IMR-90 (cell line): Measurements from ENCODE around the gene HOXB9. TPM values are rescaled to one million over a fixed set of nuclear protein-coding genes. Genes with fewer than 3 reads are reported as not detected.

Source experiments
- ATAC-seq: fragments of 200-7000 bp; cut with Tn5 transposase; 2 replicates; pipeline ENCODE4 v1.9.1; 2020; ENCODE audit warnings: low read depth, mild to moderate bottlenecking, moderate library complexity
- BruUV-seq: library from RNA; stranded (reverse); fragments of 400-500 nt; replicated peaks from 2 replicates; lab custom pipeline; 2021; lab: Mats Ljungman, UMichigan
- CTCF ChIA-PET: fragments of 300-600 bp; formaldehyde crosslinking; extraction: SDS; loops from one replicate; lab custom pipeline; 2021; ENCODE audit warnings: antibody characterized with exemption; lab: Yijun Ruan, JAX
- POLR2A ChIA-PET: fragments of 300-600 bp; sonication (Branson Sonifier 250); formaldehyde crosslinking; loops from one replicate; lab custom pipeline; 2022; ENCODE audit warnings: antibody characterized with exemption; ENCODE audit not compliant: unreplicated experiment; lab: Charles Lee
- DNase-seq: peaks from one replicate; pipeline ENCODE4 v3.0.0; 2013
- H2AFZ ChIP-seq: replicated peaks from 2 replicates; pipeline ENCODE3; 2013; ENCODE audit warnings: low read length, mild to moderate bottlenecking; ENCODE audit not compliant: poor library complexity
- H2AK5ac ChIP-seq: 2 replicates; pipeline ENCODE4 v1.6.1; 2013; ENCODE audit warnings: low read depth, low read length, inconsistent platforms
- H2AK9ac ChIP-seq: replicated peaks from 2 replicates; pipeline ENCODE3; 2013; ENCODE audit warnings: mild to moderate bottlenecking, low read depth, low read length, moderate library complexity; ENCODE audit not compliant: poor library complexity
- H2BK120ac ChIP-seq: 2 replicates; pipeline ENCODE4 v1.6.1; 2013; ENCODE audit warnings: low read depth, low read length, inconsistent platforms
- H2BK15ac ChIP-seq: 3 replicates; pipeline ENCODE4 v1.6.1; 2013; ENCODE audit warnings: low read depth, low read length, inconsistent platforms
- H2BK20ac ChIP-seq: 2 replicates; pipeline ENCODE4 v1.6.1; 2013; ENCODE audit warnings: low read depth, mild to moderate bottlenecking, inconsistent platforms, low read length, moderate library complexity
- H2BK5ac ChIP-seq: 2 replicates; pipeline ENCODE4 v1.6.1; 2013; ENCODE audit warnings: mild to moderate bottlenecking, low read depth, low read length, inconsistent platforms; ENCODE audit not compliant: poor library complexity, severe bottlenecking
- H3K14ac ChIP-seq: replicated peaks from 2 replicates; pipeline ENCODE4 v1.6.1; 2013; ENCODE audit warnings: low read depth, low read length, inconsistent platforms
- H3K18ac ChIP-seq: 2 replicates; pipeline ENCODE4 v1.6.1; 2013; ENCODE audit warnings: low read depth, low read length, control low read depth
- H3K23ac ChIP-seq: 2 replicates; pipeline ENCODE4 v1.6.1; 2013; ENCODE audit warnings: low read depth, low read length, inconsistent platforms
- H3K27ac ChIP-seq: 2 replicates; pipeline ENCODE4 v1.5.1; 2013; ENCODE audit warnings: mild to moderate bottlenecking, control low read depth, low read length; ENCODE audit not compliant: insufficient read depth
- H3K27me3 ChIP-seq: 2 replicates; pipeline ENCODE4 v1.6.1; 2013; ENCODE audit warnings: low read length; ENCODE audit not compliant: control insufficient read depth, insufficient read depth
- H3K36me3 ChIP-seq: 2 replicates; pipeline ENCODE4 v1.6.1; 2013; ENCODE audit warnings: low read length, mixed read lengths; ENCODE audit not compliant: control insufficient read depth, insufficient read depth
- H3K4ac ChIP-seq: 2 replicates; pipeline ENCODE4 v1.6.1; 2013; ENCODE audit warnings: low read depth, low read length, inconsistent platforms
- H3K4me1 ChIP-seq: 2 replicates; pipeline ENCODE4 v1.6.1; 2013; ENCODE audit warnings: low read length, mixed read lengths; ENCODE audit not compliant: control insufficient read depth, insufficient read depth
- H3K4me2 ChIP-seq: 2 replicates; pipeline ENCODE4 v1.6.1; 2013; ENCODE audit warnings: low read depth, mild to moderate bottlenecking, control low read depth, low read length, moderate library complexity
- H3K4me3 ChIP-seq: 2 replicates; pipeline ENCODE4 v1.5.1; 2013; ENCODE audit warnings: low read depth, mild to moderate bottlenecking, control low read depth, low read length, moderate library complexity; ENCODE audit not compliant: insufficient read depth
- H3K56ac ChIP-seq: 2 replicates; pipeline ENCODE4 v1.6.1; 2013; ENCODE audit warnings: low read length, inconsistent platforms; ENCODE audit not compliant: insufficient read depth; ENCODE audit errors: extremely low read depth
- H3K79me1 ChIP-seq, 2 experiments: 2 replicates each; pipeline ENCODE4 v1.6.1; 2013; ENCODE audit warnings: low read length in 2 of 2, inconsistent platforms in 1 of 2, low read depth in 1 of 2
- H3K9ac ChIP-seq: 2 replicates; pipeline ENCODE4 v1.6.1; 2013; ENCODE audit warnings: low read depth, low read length, control low read depth
- H3K9me1 ChIP-seq: 2 replicates; pipeline ENCODE4 v1.6.1; 2013; ENCODE audit warnings: low read length, inconsistent platforms; ENCODE audit not compliant: insufficient read depth
- H3K9me3 ChIP-seq: 2 replicates; pipeline ENCODE4 v1.6.1; 2013; ENCODE audit warnings: low read length; ENCODE audit not compliant: control insufficient read depth, insufficient read depth
- H4K20me1 ChIP-seq: 2 replicates; pipeline ENCODE4 v1.6.1; 2013; ENCODE audit warnings: low read length, inconsistent platforms; ENCODE audit not compliant: insufficient read depth
- H4K5ac ChIP-seq: 2 replicates; pipeline ENCODE4 v1.6.1; 2013; ENCODE audit warnings: mild to moderate bottlenecking, low read depth, low read length, control low read depth
- H4K8ac ChIP-seq, 2 experiments: 2 replicates each; pipeline ENCODE4 v1.6.1; 2013; ENCODE audit warnings: low read depth in 2 of 2, low read length in 2 of 2, control low read depth in 1 of 2, inconsistent platforms in 1 of 2
- H4K91ac ChIP-seq: 2 replicates; pipeline ENCODE4 v1.6.1; 2013; ENCODE audit warnings: low read depth, low read length, inconsistent platforms; ENCODE audit not compliant: insufficient read depth
- BHLHE40 ChIP-seq: fragments of 150-350 bp; IDR thresholded peaks from 2 replicates; pipeline ENCODE4 v1.6.1; 2016; ENCODE audit warnings: mild to moderate bottlenecking, low read depth, low read length
- CEBPB ChIP-seq: IDR thresholded peaks from 2 replicates; pipeline ENCODE4 v1.6.1; 2012; ENCODE audit warnings: low read depth, low read length, improper control_type of control experiment
- CHD1 ChIP-seq: IDR thresholded peaks from 2 replicates; pipeline ENCODE4 v1.6.1; 2012; ENCODE audit warnings: low read depth, low read length, improper control_type of control experiment
- MAFK ChIP-seq: IDR thresholded peaks from 2 replicates; pipeline ENCODE4 v1.6.1; 2012; ENCODE audit warnings: low read depth, low read length, improper control_type of control experiment
- MAZ ChIP-seq: IDR thresholded peaks from 2 replicates; pipeline ENCODE4 v1.6.1; 2012; ENCODE audit warnings: low read depth, mild to moderate bottlenecking, low read length, improper control_type of control experiment, moderate library complexity, borderline replicate concordance
- MXI1 ChIP-seq: IDR thresholded peaks from 2 replicates; pipeline ENCODE4 v1.6.1; 2012; ENCODE audit warnings: low read depth, mild to moderate bottlenecking, low read length, moderate library complexity, borderline replicate concordance
- RAD21 ChIP-seq: IDR thresholded peaks from 2 replicates; pipeline ENCODE4 v1.6.1; 2012; ENCODE audit warnings: low read length, improper control_type of control experiment
- RFX5 ChIP-seq: IDR thresholded peaks from 2 replicates; pipeline ENCODE4 v1.8.0; 2012; ENCODE audit warnings: low read depth, mild to moderate bottlenecking, low read length, moderate library complexity
- WGBS, 2 experiments: methylation state at CpG; one replicate each; pipeline versions ENCODE4 v1.1.5 to v1.1.7; 2013; ENCODE audit warnings: missing lambda C conversion rate in 2 of 2; ENCODE audit not compliant: insufficient read length in 1 of 2; ENCODE audit errors: extremely low coverage in 2 of 2; 5-methylcytosine and 5-hydroxymethylcytosine counted together
- dilution Hi-C: fragments of 300-500 bp; cut with HindIII; formaldehyde crosslinking; loops from one replicate; pipeline ENCODE4 v1.14.3; 2018; ENCODE audit warnings: low sequenced_read_pairs; ENCODE audit not compliant: unreplicated experiment
- in situ Hi-C: fragments of 300-500 bp; cut with MboI; formaldehyde crosslinking; loops from 3 replicates; pipeline ENCODE4 v1.14.3; 2019; ENCODE audit warnings: low sequenced_read_pairs, inconsistent platforms, mixed read lengths
- intact Hi-C: fragments of 100-400 bp; cut with micrococcal nuclease; formaldehyde crosslinking; loops from 2 replicates; pipeline ENCODE4 v1.10.0; 2022
- polyA plus RNA-seq, 3 experiments: library from polyadenylated mRNA; depleted of rRNA; stranded (reverse); fragments of >200 nt; gene quantifications; 2 replicates each; pipeline ENCODE4 v1.2.3, GENCODE V29; 2012; ENCODE audit warnings: low replicate concordance in 1 of 3
- total RNA-seq: library from RNA; depleted of rRNA; stranded (reverse); fragments of >200 nt; gene quantifications from 2 replicates; pipeline ENCODE4 v1.2.3, GENCODE V29; 2012
- TF ChIP-seq, protein P1 (sequence below): fragments of 150-350 bp; IDR thresholded peaks from 2 replicates; pipeline ENCODE4 v1.6.1; 2017; ENCODE audit warnings: mild to moderate bottlenecking, antibody characterized with exemption, low read length, low read depth
- TF ChIP-seq, protein P2 (sequence below): fragments of 150-350 bp; IDR thresholded peaks from 2 replicates; pipeline ENCODE4 v1.6.1; 2016; ENCODE audit warnings: low read depth, mild to moderate bottlenecking, low read length, moderate library complexity, borderline replicate concordance

HOXB9 gene
- total and polyA plus RNA-seq, 2 of the 4 experiments (the other 2 are of a cell fraction) = 0.05 TPM; not detected in 1

DNA sequence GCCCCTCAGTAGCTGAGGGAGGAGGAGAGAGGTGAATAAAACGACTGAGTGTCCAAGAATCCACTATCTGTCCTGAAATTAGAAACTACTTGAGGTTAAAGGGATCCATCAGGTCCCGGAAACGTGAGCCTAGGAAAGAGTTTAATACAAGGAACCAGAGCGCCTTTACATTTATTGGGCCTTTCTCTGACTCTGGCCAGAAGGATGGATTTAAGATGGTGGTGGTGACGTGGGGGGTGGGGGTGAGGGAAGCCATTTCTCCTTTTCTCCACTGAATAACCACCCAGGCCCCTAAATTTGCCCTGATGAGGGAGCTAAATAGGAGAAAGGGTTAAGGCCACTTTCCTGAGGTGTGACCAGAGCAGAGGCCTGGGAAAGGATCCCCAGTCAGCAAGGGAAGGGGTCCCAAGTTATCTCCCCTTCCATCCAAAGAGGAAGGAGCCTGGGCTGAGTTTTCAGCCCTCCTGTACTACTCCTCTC is 1.0 kb upstream of the HOXB9 start:
- dilution Hi-C loops = no loop called here
- no peak overlapping the region for H2AK9ac ChIP-seq
- TF ChIP-seq RAD21 (no peak), MAFK (no peak), RFX5 (no peak), MXI1 (no peak), MAZ (no peak), CEBPB (no peak), BHLHE40 (no peak), CHD1 (no peak)
- TF ChIP-seq, protein P1, sequence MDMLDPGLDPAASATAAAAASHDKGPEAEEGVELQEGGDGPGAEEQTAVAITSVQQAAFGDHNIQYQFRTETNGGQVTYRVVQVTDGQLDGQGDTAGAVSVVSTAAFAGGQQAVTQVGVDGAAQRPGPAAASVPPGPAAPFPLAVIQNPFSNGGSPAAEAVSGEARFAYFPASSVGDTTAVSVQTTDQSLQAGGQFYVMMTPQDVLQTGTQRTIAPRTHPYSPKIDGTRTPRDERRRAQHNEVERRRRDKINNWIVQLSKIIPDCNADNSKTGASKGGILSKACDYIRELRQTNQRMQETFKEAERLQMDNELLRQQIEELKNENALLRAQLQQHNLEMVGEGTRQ = no peak
- TF ChIP-seq, protein P2, sequence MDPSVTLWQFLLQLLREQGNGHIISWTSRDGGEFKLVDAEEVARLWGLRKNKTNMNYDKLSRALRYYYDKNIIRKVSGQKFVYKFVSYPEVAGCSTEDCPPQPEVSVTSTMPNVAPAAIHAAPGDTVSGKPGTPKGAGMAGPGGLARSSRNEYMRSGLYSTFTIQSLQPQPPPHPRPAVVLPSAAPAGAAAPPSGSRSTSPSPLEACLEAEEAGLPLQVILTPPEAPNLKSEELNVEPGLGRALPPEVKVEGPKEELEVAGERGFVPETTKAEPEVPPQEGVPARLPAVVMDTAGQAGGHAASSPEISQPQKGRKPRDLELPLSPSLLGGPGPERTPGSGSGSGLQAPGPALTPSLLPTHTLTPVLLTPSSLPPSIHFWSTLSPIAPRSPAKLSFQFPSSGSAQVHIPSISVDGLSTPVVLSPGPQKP = no peak
- H3K14ac ChIP-seq = no peak overlapping the region
- H3K27ac ChIP-seq = no peak overlapping the region
- H2AK5ac ChIP-seq = no peak overlapping the region
- peaks cover 34% of the 10 kb centered on the region for H3K9me3 ChIP-seq
- no peaks in the 10 kb centered on the region for H3K36me3 ChIP-seq
- peaks cover 98% of the 10 kb centered on the region for H3K27me3 ChIP-seq
- no peak overlapping the region for H3K4me3 ChIP-seq
- in situ Hi-C loops = loop anchor here (10.0 kb wide), 1 partner anchor 462 kb away; no protein-coding TSS in a partner anchor
- H2BK120ac ChIP-seq = no peak overlapping the region
- H3K56ac ChIP-seq = no peak overlapping the region
- H3K79me1 ChIP-seq = no peaks in the 10 kb centered on the region
- no peaks in the 10 kb centered on the region; the same call in 1 of the 2 replicates for H3K9me1 ChIP-seq
- no peak overlapping the region for H3K18ac ChIP-seq
- POLR2A ChIA-PET = no interaction called here
- WGBS, 2 experiments = no CpG with 5 or more reads among the region's 5 CpGs
- no peak overlapping the region for H3K4me2 ChIP-seq
- no peak for ATAC-seq
- H2BK15ac ChIP-seq = no peak overlapping the region
- DNase-seq = no peak
- H4K20me1 ChIP-seq = peaks cover 12% of the 10 kb centered on the region; the same call in 1 of the 2 replicates
- H4K8ac ChIP-seq = no peak overlapping the region
- H4K91ac ChIP-seq = no peak overlapping the region
- H3K4me1 ChIP-seq = no peaks in the 10 kb centered on the region; the same call in 1 of the 2 replicates
- H2AFZ ChIP-seq = no peak overlapping the region
- no peak overlapping the region for H3K4ac ChIP-seq
- H2BK5ac ChIP-seq = no peak overlapping the region
- H3K23ac ChIP-seq = 0 out of 2 replicates have a peak overlapping the region, but pooled peaks have one; percentile 24
- H2BK20ac ChIP-seq = no peak overlapping the region
- CTCF ChIA-PET = interaction anchor here (1.3 kb wide), 1 partner anchor 9 kb away, joined by 4 read pairs; no protein-coding TSS in a partner anchor
- no TSS peak for BruUV-seq
- intact Hi-C loops = no loop called here
- no peak overlapping the region for H4K5ac ChIP-seq
- H3K9ac ChIP-seq = no peak overlapping the region
